H9 (cell line): ENCODE data around the gene GNG11. TPM values are rescaled to one million over a fixed set of nuclear protein-coding genes. Genes with fewer than 3 reads are reported as not detected.

Source experiments
- DNase-seq: peaks from one replicate; pipeline ENCODE4 v3.0.0-alpha.2; 2017
- H2AFZ ChIP-seq: one replicate; pipeline ENCODE4 v1.6.1; 2013; ENCODE audit warnings: mild to moderate bottlenecking, low read length, control low read depth, moderate library complexity
- H2AK5ac ChIP-seq: 2 replicates; pipeline ENCODE4 v1.6.1; 2013; ENCODE audit warnings: low read length, control low read depth, mixed read lengths; ENCODE audit not compliant: insufficient read length
- H2BK120ac ChIP-seq: one replicate; pipeline ENCODE4 v1.6.1; 2013; ENCODE audit warnings: low read depth, mild to moderate bottlenecking, low read length, control low read depth, inconsistent platforms; ENCODE audit not compliant: poor library complexity, severe bottlenecking
- H2BK12ac ChIP-seq: 2 replicates; pipeline ENCODE4 v1.6.1; 2013; ENCODE audit warnings: low read length, control low read depth, mixed read lengths, low read depth; ENCODE audit not compliant: insufficient read length
- H2BK15ac ChIP-seq: 2 replicates; pipeline ENCODE4 v1.6.1; 2013; ENCODE audit warnings: low read depth, low read length, control low read depth
- H2BK20ac ChIP-seq: one replicate; pipeline ENCODE4 v1.6.1; 2013; ENCODE audit warnings: low read depth, mild to moderate bottlenecking, low read length, control low read depth, inconsistent platforms; ENCODE audit not compliant: poor library complexity, severe bottlenecking
- H2BK5ac ChIP-seq: 2 replicates; pipeline ENCODE4 v1.6.1; 2013; ENCODE audit warnings: low read length, control low read depth, mixed read lengths; ENCODE audit not compliant: insufficient read length
- H3K14ac ChIP-seq: 2 replicates; pipeline ENCODE4 v1.6.1; 2013; ENCODE audit warnings: low read length, control low read depth; ENCODE audit not compliant: insufficient read depth
- H3K18ac ChIP-seq: 2 replicates; pipeline ENCODE4 v1.6.1; 2013; ENCODE audit warnings: low read depth, mild to moderate bottlenecking, mixed read lengths, low read length, control low read depth; ENCODE audit not compliant: insufficient read length
- H3K23ac ChIP-seq: 2 replicates; pipeline ENCODE4 v1.6.1; 2013; ENCODE audit warnings: low read length, control low read depth, mixed read lengths, low read depth; ENCODE audit not compliant: insufficient read length
- H3K23me2 ChIP-seq: 2 replicates; pipeline ENCODE4 v1.6.1; 2013; ENCODE audit warnings: low read depth, mild to moderate bottlenecking, mixed read lengths, low read length, control low read depth; ENCODE audit not compliant: insufficient read length, poor library complexity, severe bottlenecking
- H3K27ac ChIP-seq: 2 replicates; pipeline ENCODE4 v1.5.1; 2013; ENCODE audit warnings: low read length, control low read depth, mixed read lengths, low read depth; ENCODE audit not compliant: insufficient read length
- H3K27me3 ChIP-seq: 2 replicates; pipeline ENCODE4 v1.6.1; 2013; ENCODE audit warnings: low read length, control low read depth, inconsistent platforms; ENCODE audit not compliant: insufficient read depth
- H3K4ac ChIP-seq: 2 replicates; pipeline ENCODE4 v1.6.1; 2013; ENCODE audit warnings: low read depth, mild to moderate bottlenecking, control low read depth, inconsistent platforms, low read length, moderate library complexity
- H3K4me1 ChIP-seq: 2 replicates; pipeline ENCODE4 v1.6.1; 2013; ENCODE audit warnings: low read length, control low read depth, inconsistent platforms; ENCODE audit not compliant: insufficient read depth
- H3K4me2 ChIP-seq: 2 replicates; pipeline ENCODE4 v1.6.1; 2013; ENCODE audit warnings: low read length, control low read depth, mixed read lengths; ENCODE audit not compliant: insufficient read length, insufficient read depth
- H3K56ac ChIP-seq: 2 replicates; pipeline ENCODE4 v1.6.1; 2013; ENCODE audit warnings: low read depth, mild to moderate bottlenecking, mixed read lengths, low read length, control low read depth; ENCODE audit not compliant: insufficient read length
- H3K79me1 ChIP-seq: 2 replicates; pipeline ENCODE4 v1.6.1; 2013; ENCODE audit warnings: low read depth, mild to moderate bottlenecking, moderate library complexity, low read length, control low read depth, inconsistent platforms; ENCODE audit not compliant: insufficient read depth, poor library complexity, severe bottlenecking
- H3K79me2 ChIP-seq: 2 replicates; pipeline ENCODE4 v1.6.1; 2013; ENCODE audit warnings: low read length, control low read depth, inconsistent platforms; ENCODE audit not compliant: insufficient read depth
- H3K9ac ChIP-seq: 2 replicates; pipeline ENCODE4 v1.6.1; 2013; ENCODE audit warnings: low read length, control low read depth, mixed read lengths; ENCODE audit not compliant: insufficient read length; ENCODE audit errors: extremely low read depth
- H3K9me3 ChIP-seq: one replicate; pipeline ENCODE4 v1.6.1; 2013; ENCODE audit warnings: low read depth, low read length, inconsistent platforms; ENCODE audit not compliant: control insufficient read depth
- H3T11ph ChIP-seq: one replicate; pipeline ENCODE4 v1.6.1; 2013; ENCODE audit warnings: mild to moderate bottlenecking, low read length, control low read depth, inconsistent platforms
- H4K20me1 ChIP-seq: one replicate; pipeline ENCODE4 v1.6.1; 2013; ENCODE audit not compliant: control insufficient read depth, insufficient read length, insufficient read depth
- H4K5ac ChIP-seq: 2 replicates; pipeline ENCODE4 v1.6.1; 2013; ENCODE audit warnings: low read depth, mild to moderate bottlenecking, mixed read lengths, low read length, control low read depth; ENCODE audit not compliant: insufficient read length
- H4K8ac ChIP-seq: replicated peaks from 2 replicates; pipeline ENCODE4 v1.6.1; 2013; ENCODE audit warnings: low read length, control low read depth, mixed read lengths, low read depth; ENCODE audit not compliant: insufficient read length
- H4K91ac ChIP-seq: 2 replicates; pipeline ENCODE4 v1.6.1; 2013; ENCODE audit warnings: low read depth, mild to moderate bottlenecking, moderate library complexity, mixed read lengths, low read length, control low read depth; ENCODE audit not compliant: insufficient read length
- H3K27ac Mint-ChIP-seq, 3 experiments: 2 replicates in 2 of 3; 3 replicates in 1 of 3; pipeline ENCODE4 v1.8.0; 2020 to 2021; ENCODE audit warnings: mixed read lengths in 3 of 3, mild to moderate bottlenecking in 1 of 3, moderate library complexity in 1 of 3
- H3K27me3 Mint-ChIP-seq: 2 replicates; pipeline ENCODE4 v1.8.0; 2021; ENCODE audit warnings: low read depth, mild to moderate bottlenecking, moderate library complexity, mixed read lengths
- H3K36me3 Mint-ChIP-seq, 3 experiments: 2 replicates in 2 of 3; 3 replicates in 1 of 3; pipeline ENCODE4 v1.8.0; 2020 to 2021; ENCODE audit warnings: low read depth in 3 of 3, mixed read lengths in 3 of 3; ENCODE audit not compliant: insufficient read depth in 1 of 3
- H3K4me1 Mint-ChIP-seq, 2 experiments: 2 replicates each; pipeline ENCODE4 v1.8.0; 2020; ENCODE audit warnings: mixed read lengths in 2 of 2
- H3K4me3 Mint-ChIP-seq, 2 experiments: 2 replicates in 1 of 2; 3 replicates in 1 of 2; pipeline ENCODE4 v1.8.0; 2020 to 2021; ENCODE audit warnings: mild to moderate bottlenecking in 2 of 2, mixed read lengths in 2 of 2, moderate library complexity in 1 of 2
- H3K9me3 Mint-ChIP-seq, 2 experiments: 2 replicates in 1 of 2; 3 replicates in 1 of 2; pipeline ENCODE4 v1.8.0; 2020; ENCODE audit warnings: mild to moderate bottlenecking in 2 of 2, mixed read lengths in 2 of 2, moderate library complexity in 1 of 2
- WGBS: extraction: QIAGEN DNeasy Blood & Tissue Kit; methylation state at CpG from one replicate; pipeline ENCODE4 v1.1.7; 2013; ENCODE audit warnings: missing lambda C conversion rate, low lambda C conversion rate, mixed read lengths; ENCODE audit not compliant: insufficient read length; ENCODE audit errors: extremely low coverage; 5-methylcytosine and 5-hydroxymethylcytosine counted together
- total RNA-seq: library from RNA; stranded (reverse); gene quantifications from 2 replicates; pipeline ENCODE4 v1.2.1, GENCODE V29; 2021
- TF ChIP-seq, protein P1 (sequence below): fragments of 200-600 bp; sonication (generic); conservative IDR thresholded peaks from 3 replicates; pipeline ENCODE4 v1.8.0; 2021; ENCODE audit warnings: antibody characterized with exemption, mild to moderate bottlenecking

The GNG11 gene
- total RNA-seq, 1 experiment from 2014 or later, result 0.68 TPM

DNA sequence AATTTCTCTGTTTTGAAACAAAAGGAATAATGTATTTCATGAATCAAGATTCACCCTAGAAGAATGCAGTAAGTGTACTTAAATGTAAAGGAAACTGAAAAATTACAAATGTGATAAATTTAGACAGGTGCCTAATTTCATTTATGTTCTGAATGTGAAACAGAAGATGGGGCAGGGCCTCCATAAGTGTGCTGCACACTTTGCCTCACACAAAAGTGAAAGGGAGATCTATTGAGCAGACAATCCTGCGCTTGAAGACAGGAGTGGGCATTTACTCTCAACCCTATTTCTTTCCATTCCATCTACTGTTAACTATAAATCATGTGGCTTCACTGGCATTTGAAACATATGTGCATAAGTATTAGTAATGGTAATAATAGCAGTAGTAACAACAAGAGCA lies 36.2 kb downstream of the GNG11 start:
- Histone ChIP-seq H3K4me2 (no peak overlapping the region), H4K8ac (no peak overlapping the region), H3K18ac (no peak overlapping the region), H3K27me3 (no peaks in the 10 kb centered on the region), H3K4ac (no peak overlapping the region), H3K9ac (no peak overlapping the region), H3K27ac (no peak overlapping the region), H3K56ac (no peak overlapping the region), H2BK12ac (no peak overlapping the region), H2AK5ac (no peak overlapping the region), H2BK5ac (no peak overlapping the region), H4K5ac (no peak overlapping the region), H3T11ph (no peak overlapping the region), H3K79me2 (no peaks in the 10 kb centered on the region), H2BK20ac (no peak overlapping the region), H2BK15ac (no peak overlapping the region), H2AFZ (no peak overlapping the region), H3K23ac (no peak overlapping the region), H3K23me2 (no peaks in the 10 kb centered on the region), H4K20me1 (no peaks in the 10 kb centered on the region), H3K9me3 (no peaks in the 10 kb centered on the region), H2BK120ac (no peak overlapping the region), H3K14ac (no peak overlapping the region), H4K91ac (no peak overlapping the region), H3K79me1 (no peaks in the 10 kb centered on the region), H3K4me1 (no peaks in the 10 kb centered on the region)
- Mint-ChIP-seq H3K27me3 (no peaks in the 10 kb centered on the region), H3K4me3 (no peak overlapping the region), H3K36me3 (no peaks in the 10 kb centered on the region), H3K27ac (no peak overlapping the region), H3K9me3 (peaks cover 0 to 2% of the 10 kb centered on the region in 2 experiments; a peak in 1 of 5 replicates), H3K4me1 (no peaks in the 10 kb centered on the region)
- DNase-seq, result no peak
- WGBS, result no CpG with 5 or more reads among the region's 1 CpG
- TF ChIP-seq, protein P1, sequence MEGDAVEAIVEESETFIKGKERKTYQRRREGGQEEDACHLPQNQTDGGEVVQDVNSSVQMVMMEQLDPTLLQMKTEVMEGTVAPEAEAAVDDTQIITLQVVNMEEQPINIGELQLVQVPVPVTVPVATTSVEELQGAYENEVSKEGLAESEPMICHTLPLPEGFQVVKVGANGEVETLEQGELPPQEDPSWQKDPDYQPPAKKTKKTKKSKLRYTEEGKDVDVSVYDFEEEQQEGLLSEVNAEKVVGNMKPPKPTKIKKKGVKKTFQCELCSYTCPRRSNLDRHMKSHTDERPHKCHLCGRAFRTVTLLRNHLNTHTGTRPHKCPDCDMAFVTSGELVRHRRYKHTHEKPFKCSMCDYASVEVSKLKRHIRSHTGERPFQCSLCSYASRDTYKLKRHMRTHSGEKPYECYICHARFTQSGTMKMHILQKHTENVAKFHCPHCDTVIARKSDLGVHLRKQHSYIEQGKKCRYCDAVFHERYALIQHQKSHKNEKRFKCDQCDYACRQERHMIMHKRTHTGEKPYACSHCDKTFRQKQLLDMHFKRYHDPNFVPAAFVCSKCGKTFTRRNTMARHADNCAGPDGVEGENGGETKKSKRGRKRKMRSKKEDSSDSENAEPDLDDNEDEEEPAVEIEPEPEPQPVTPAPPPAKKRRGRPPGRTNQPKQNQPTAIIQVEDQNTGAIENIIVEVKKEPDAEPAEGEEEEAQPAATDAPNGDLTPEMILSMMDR, result no peak
